Nephron (organoid): ENCODE measurements around the gene GSE1.
A peak's percentile ranks its signal among the peaks of the same experiment; 100 is the strongest.

ENCODE experiments used
- H3K27ac Mint-ChIP-seq, 3 experiments: 2 replicates each; pipeline ENCODE4 v1.8.0; 2020; ENCODE audit warnings: mixed read lengths in 3 of 3, mild to moderate bottlenecking in 2 of 3, moderate library complexity in 1 of 3
- H3K27me3 Mint-ChIP-seq: 2 replicates; pipeline ENCODE4 v1.8.0; 2021; ENCODE audit warnings: low read depth, mild to moderate bottlenecking, moderate library complexity, mixed read lengths
- H3K36me3 Mint-ChIP-seq: 2 replicates; pipeline ENCODE4 v1.8.0; 2020; ENCODE audit warnings: low read depth, mixed read lengths
- H3K4me1 Mint-ChIP-seq: 2 replicates; pipeline ENCODE4 v1.8.0; 2020; ENCODE audit warnings: mixed read lengths
- H3K4me3 Mint-ChIP-seq, 3 experiments: 2 replicates each; pipeline ENCODE4 v1.8.0; 2020; ENCODE audit warnings: mild to moderate bottlenecking in 3 of 3, mixed read lengths in 3 of 3, moderate library complexity in 2 of 3
- H3K9me3 Mint-ChIP-seq: 2 replicates; pipeline ENCODE4 v1.8.0; 2020; ENCODE audit warnings: mixed read lengths
- CTCF ChIP-seq, 3 experiments: fragments of 200-600 bp; sonication (generic); IDR thresholded peaks; one replicate each; pipeline ENCODE4 v1.5.0; 2021; ENCODE audit warnings: antibody characterized with exemption in 3 of 3; ENCODE audit not compliant: unreplicated experiment in 3 of 3

Gene GSE1

GRCh38 chr16:85706449-85707034, 93.4 kb downstream of the GSE1 start:
- no peak for TF ChIP-seq CTCF (IDR thresholded peaks at IDR 0.05; ENCODE audit: unreplicated experiment in 3 of 3)
- no peaks in the 10 kb centered on the region for H3K9me3 Mint-ChIP-seq
- H3K4me3 Mint-ChIP-seq = no peak overlapping the region
- peaks cover 9% of the 10 kb centered on the region for H3K4me1 Mint-ChIP-seq
- H3K27ac Mint-ChIP-seq = no peak overlapping the region
- peaks cover 28% of the 10 kb centered on the region for H3K27me3 Mint-ChIP-seq
- no peaks in the 10 kb centered on the region for H3K36me3 Mint-ChIP-seq

DNA sequence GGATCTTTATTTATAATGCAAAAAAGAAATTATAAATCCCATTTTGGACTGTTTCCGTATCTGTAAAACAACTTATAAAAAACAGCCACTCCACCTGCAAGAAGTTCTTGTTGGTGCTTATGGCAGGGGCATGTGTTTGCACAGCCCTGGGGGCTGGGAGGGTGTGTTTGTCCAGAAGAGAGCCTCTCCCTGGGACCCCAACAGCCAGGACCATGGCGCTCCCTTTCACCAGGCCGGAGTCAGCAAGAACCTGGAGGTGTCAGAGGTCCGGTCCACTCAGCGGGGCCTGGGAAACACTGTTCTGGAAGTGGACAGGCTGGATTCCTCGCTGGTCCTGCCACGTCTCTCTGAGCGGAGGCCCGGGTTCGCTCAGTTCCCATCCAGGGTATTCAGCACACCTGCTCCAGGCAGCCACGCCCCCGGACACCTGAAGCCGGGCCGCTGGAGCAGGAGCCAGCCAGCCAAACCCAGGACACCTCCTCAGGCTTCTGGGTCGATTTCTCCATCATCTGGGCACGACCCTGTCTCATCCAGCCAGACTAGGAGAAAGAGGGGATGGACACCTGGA, 94.5 kb downstream of the GSE1 start:
- Mint-ChIP-seq H3K9me3 (peaks cover 5% of the 10 kb centered on the region), H3K27ac (no peak overlapping the region), H3K27me3 (peaks cover 24% of the 10 kb centered on the region), H3K36me3 (no peaks in the 10 kb centered on the region), H3K4me1 (peaks cover 9% of the 10 kb centered on the region), H3K4me3 (no peak overlapping the region)
- no peak for TF ChIP-seq CTCF (IDR thresholded peaks at IDR 0.05; ENCODE audit: unreplicated experiment in 3 of 3)

- no peak overlapping the region for H3K4me3 Mint-ChIP-seq
- peaks cover 31% of the 10 kb centered on the region for H3K27me3 Mint-ChIP-seq
- peaks cover 12% of the 10 kb centered on the region for H3K4me1 Mint-ChIP-seq
- H3K9me3 Mint-ChIP-seq = peaks cover 7% of the 10 kb centered on the region
- no peak for TF ChIP-seq CTCF (IDR thresholded peaks at IDR 0.05; ENCODE audit: unreplicated experiment in 3 of 3)
- H3K27ac Mint-ChIP-seq = no peak overlapping the region
- H3K36me3 Mint-ChIP-seq = no peaks in the 10 kb centered on the region
Measured at GRCh38 chr16:85708338-85708737, 95.2 kb downstream of the GSE1 start.

DNA sequence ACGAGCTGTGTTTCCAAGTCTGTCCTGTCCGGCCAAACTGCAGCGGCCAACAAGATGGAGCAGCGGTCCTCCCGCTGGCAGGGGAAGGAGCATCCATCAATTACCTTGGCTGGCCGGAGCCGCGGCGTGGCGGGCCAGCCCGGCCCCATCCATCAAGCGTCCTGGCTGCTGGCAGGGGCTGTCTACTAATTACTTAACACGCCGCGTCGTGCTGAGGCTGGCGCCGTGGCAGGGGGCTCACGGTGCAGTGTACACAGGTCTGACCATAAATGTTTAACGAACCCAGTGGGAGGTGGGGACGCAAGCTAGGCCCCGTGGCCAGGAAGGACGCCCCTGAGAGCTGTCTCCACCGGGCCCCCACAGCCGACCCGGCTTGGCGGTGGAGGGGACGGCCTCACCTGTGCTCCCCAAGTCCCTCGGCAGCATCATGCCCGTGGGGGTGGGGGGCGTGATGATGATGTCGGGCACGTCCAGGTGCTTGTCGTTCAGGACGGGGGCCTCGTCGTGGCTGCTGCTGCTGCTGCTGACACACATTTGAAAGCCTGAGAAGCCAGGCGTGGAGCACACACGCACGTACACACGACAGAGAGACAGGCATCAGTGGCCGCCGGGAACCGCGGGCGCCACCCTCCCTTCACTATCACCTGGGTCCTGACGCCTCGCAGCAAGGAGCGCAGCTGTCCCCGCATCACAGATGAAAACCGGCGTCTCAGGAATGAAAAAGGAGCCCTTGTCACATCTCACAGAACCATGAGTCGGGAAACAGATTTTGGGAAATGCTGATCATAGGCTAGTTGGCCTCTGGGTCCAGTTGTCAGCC, 96.9 kb downstream of the GSE1 start:
- H3K4me3 Mint-ChIP-seq = no peak overlapping the region

GRCh38 chr16:85710732-85711131, 97.6 kb downstream of the GSE1 start:
- Mint-ChIP-seq H3K4me1 (peaks cover 21% of the 10 kb centered on the region), H3K9me3 (peaks cover 7% of the 10 kb centered on the region), H3K36me3 (no peaks in the 10 kb centered on the region), H3K27ac (peak overlapping the region in 1 of 3 experiments; percentile 11), H3K27me3 (peaks cover 38% of the 10 kb centered on the region), H3K4me3 (peak overlapping the region in 1 of 3 experiments; percentile 18)
- no peak for TF ChIP-seq CTCF (IDR thresholded peaks at IDR 0.05; ENCODE audit: unreplicated experiment in 3 of 3)

More for the DNA sequence above, 96.9 kb downstream of the GSE1 start:
- no peak for TF ChIP-seq CTCF (IDR thresholded peaks at IDR 0.05; ENCODE audit: unreplicated experiment in 3 of 3)
- Mint-ChIP-seq H3K4me1 (peaks cover 14% of the 10 kb centered on the region), H3K27ac (peak overlapping the region in 1 of 3 experiments; percentile 11), H3K36me3 (no peaks in the 10 kb centered on the region), H3K27me3 (peaks cover 32% of the 10 kb centered on the region), H3K9me3 (peaks cover 7% of the 10 kb centered on the region)
